Kidney (tissue), 14 donors: ENCODE measurements around the gene PATE1. TPM values are rescaled to one million over a fixed set of nuclear protein-coding genes. Genes with fewer than 3 reads are reported as not detected.

Experiments used
- DNase-seq, 5 donors: peaks; one replicate each; pipeline ENCODE4 v3.0.0-alpha.2; 2013 to 2020
- FAIRE-seq: peaks from 2 replicates; lab custom pipeline; 2012; peaks lifted over from hg19 to GRCh38; lab: Jason Lieb, UNC
- H3K27ac ChIP-seq, 2 donors: one replicate each; pipeline ENCODE4 v1.7.0; 2013; ENCODE audit warnings: low read depth in 2 of 2, low read length in 2 of 2, inconsistent platforms in 1 of 2
- H3K27me3 ChIP-seq: one replicate; pipeline ENCODE4 v1.7.1; 2013; ENCODE audit warnings: low read length, inconsistent platforms; ENCODE audit not compliant: control insufficient read depth, insufficient read depth
- H3K36me3 ChIP-seq, 3 donors: one replicate each; pipeline versions ENCODE4 v1.7.0 to v1.7.1; 2013; ENCODE audit warnings: low read length in 3 of 3, control low read depth in 1 of 3, inconsistent platforms in 1 of 3; ENCODE audit not compliant: insufficient read depth in 3 of 3, control insufficient read depth in 2 of 3
- H3K4me1 ChIP-seq, 3 donors: one replicate each; pipeline versions ENCODE4 v1.7.0 to v1.7.1; 2013; ENCODE audit warnings: low read length in 3 of 3, inconsistent platforms in 1 of 3, low read depth in 1 of 3; ENCODE audit not compliant: control insufficient read depth in 2 of 3, insufficient read depth in 2 of 3
- H3K4me3 ChIP-seq, 3 donors: one replicate each; pipeline versions ENCODE4 v1.7.0 to v1.8.1; 2013; ENCODE audit warnings: low read length in 3 of 3, control low read depth in 1 of 3, inconsistent platforms in 1 of 3
- H3K9ac ChIP-seq, 3 donors: one replicate each; pipeline versions ENCODE4 v1.7.0 to v1.7.1; 2013; ENCODE audit warnings: low read length in 3 of 3, control low read depth in 1 of 3, inconsistent platforms in 1 of 3
- H3K9me3 ChIP-seq, 3 donors: one replicate each; pipeline versions ENCODE4 v1.7.0 to v1.7.1; 2013; ENCODE audit warnings: low read length in 3 of 3, control low read depth in 1 of 3, inconsistent platforms in 1 of 3; ENCODE audit not compliant: control insufficient read depth in 2 of 3, insufficient read depth in 1 of 3
- CTCF ChIP-seq: IDR thresholded peaks from 3 replicates; pipeline ENCODE4 v1.5.1; 2012; ENCODE audit warnings: mild to moderate bottlenecking, moderate library complexity, borderline replicate concordance; ENCODE audit not compliant: insufficient read depth; ENCODE audit errors: extremely low read depth
- intact Hi-C: fragments of 100-400 bp; cut with DNase I; formaldehyde crosslinking; loops from one replicate; pipeline ENCODE4 v1.11.1; 2022
- polyA plus RNA-seq: library from polyadenylated mRNA; stranded (reverse); fragments of 350-450 nt; fragmentation: Illumina TruSeq; extraction: RNeasy Lipid Tissue Mini Kit (QIAGEN cat#74804); gene quantifications from one replicate; pipeline ENCODE4 v1.2.3, GENCODE V29; 2014; ENCODE audit warnings: low read depth, low replicate concordance; ENCODE audit not compliant: insufficient read depth
- total RNA-seq: library from RNA; stranded (reverse); fragmentation: NEBNext Ultra II Directional; extraction: Animal tissue kit (Norgen Biotek cat#: 25700); gene quantifications from one replicate; pipeline ENCODE4 v1.2.1, GENCODE V29; 2021
- donor health status: control.
- donor health status: control.
- donor health status: control.
- donor health status: control.
- donor health status: control.
- donor health status: DM: yes; HTN: yes; CAD: no.
- donor health status: Normal renal cell carcinoma (clear cell type).

Gene PATE1
- total and polyA plus RNA-seq, 2 donors from 2014 or later = not detected

- no peak for FAIRE-seq
- TF ChIP-seq CTCF = no peak
- intact Hi-C loops = no loop called here
- Histone ChIP-seq H3K36me3 (no peaks in the 10 kb centered on the region), H3K9me3 (peaks cover 0 to 18% (median 2%) of the 10 kb centered on the region in 3 donors), H3K27me3 (no peaks in the 10 kb centered on the region), H3K27ac (no peak overlapping the region), H3K9ac (no peak overlapping the region), H3K4me3 (no peak overlapping the region), H3K4me1 (no peaks in the 10 kb centered on the region)
- DNase-seq = no peak
Measured at GRCh38 chr11:125797641-125798040, 51.6 kb downstream of the PATE1 start.

Other genes starting within 250 kb of the PATE1 start
- gene EI24, start 176.8 kb upstream of the PATE1 start, total RNA-seq = 69.1 TPM
- 63.3 TPM for gene EI24, start 176.8 kb upstream of the PATE1 start, polyA plus RNA-seq
- 125 TPM for gene STT3A, start 153.4 kb upstream of the PATE1 start, total RNA-seq
- 65.0 TPM for gene STT3A, start 153.4 kb upstream of the PATE1 start, polyA plus RNA-seq
- gene CHEK1, start 121.1 kb upstream of the PATE1 start, total RNA-seq = 4.9 TPM
- 4.6 TPM for gene CHEK1, start 121.1 kb upstream of the PATE1 start, polyA plus RNA-seq
- gene ACRV1, start 65.4 kb upstream of the PATE1 start, total RNA-seq = not detected
- not detected for gene ACRV1, start 65.4 kb upstream of the PATE1 start, polyA plus RNA-seq
- gene PATE2, start 32.5 kb downstream of the PATE1 start, total RNA-seq = not detected
- gene PATE2, start 32.5 kb downstream of the PATE1 start, polyA plus RNA-seq = not detected
- not detected for gene PATE3, start 41.8 kb downstream of the PATE1 start, total RNA-seq
- gene PATE3, start 41.8 kb downstream of the PATE1 start, polyA plus RNA-seq = not detected
- gene PATE4, start 87.0 kb downstream of the PATE1 start, total RNA-seq = not detected
- gene PATE4, start 87.0 kb downstream of the PATE1 start, polyA plus RNA-seq = not detected
- 3.0 TPM for gene HYLS1, start 141.4 kb downstream of the PATE1 start, total RNA-seq
- 4.9 TPM for gene HYLS1, start 141.4 kb downstream of the PATE1 start, polyA plus RNA-seq
- gene PUS3, start 156.9 kb downstream of the PATE1 start, total RNA-seq = 9.4 TPM
- gene PUS3, start 156.9 kb downstream of the PATE1 start, polyA plus RNA-seq = 9.9 TPM
- 1.1 TPM for gene DDX25, start 158.2 kb downstream of the PATE1 start, total RNA-seq
- gene DDX25, start 158.2 kb downstream of the PATE1 start, polyA plus RNA-seq = 3.8 TPM
- not detected for gene VSIG10L2, start 199.8 kb downstream of the PATE1 start, total RNA-seq
- not detected for gene VSIG10L2, start 199.8 kb downstream of the PATE1 start, polyA plus RNA-seq